ENCODE data around the gene ZEB1.

DNA sequence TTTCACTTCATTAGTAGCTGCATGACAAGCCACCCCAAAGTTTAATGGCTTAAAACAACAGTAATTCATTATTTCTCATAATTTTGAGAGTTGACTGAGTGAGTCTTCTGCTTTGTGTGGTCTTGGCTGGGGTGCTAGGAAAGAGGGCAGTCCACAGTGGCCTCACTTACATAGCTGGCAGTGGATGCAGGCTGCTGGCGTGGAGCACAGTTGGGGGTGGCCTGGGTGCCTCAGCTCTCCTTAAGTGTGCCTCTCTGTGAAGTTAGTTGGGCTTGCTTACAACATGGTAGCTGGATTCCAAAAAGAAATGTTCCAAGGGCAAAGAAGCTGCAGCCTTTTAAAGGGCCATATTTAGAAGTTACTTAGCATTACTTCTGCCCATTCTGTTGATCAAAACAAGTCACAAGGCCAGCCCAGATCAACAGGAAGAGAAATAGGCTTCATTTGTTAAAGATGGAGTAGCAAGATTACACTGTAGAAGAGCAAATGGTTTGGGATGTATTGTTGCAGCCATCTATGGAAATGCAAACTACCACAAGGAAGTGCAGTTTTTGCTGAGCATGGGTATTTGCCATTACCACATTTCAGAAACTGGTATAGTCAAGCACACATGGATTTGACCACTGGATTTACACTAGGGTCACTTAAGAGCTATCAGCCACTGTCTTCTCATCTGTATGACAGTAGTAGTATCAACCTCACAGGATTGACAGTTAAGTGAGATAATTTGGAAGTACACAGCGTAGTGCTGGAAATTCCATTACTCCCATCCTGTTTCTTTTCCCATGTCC lies 33.6 kb downstream of the ZEB1 start:
- TF ChIP-seq, protein P1, sequence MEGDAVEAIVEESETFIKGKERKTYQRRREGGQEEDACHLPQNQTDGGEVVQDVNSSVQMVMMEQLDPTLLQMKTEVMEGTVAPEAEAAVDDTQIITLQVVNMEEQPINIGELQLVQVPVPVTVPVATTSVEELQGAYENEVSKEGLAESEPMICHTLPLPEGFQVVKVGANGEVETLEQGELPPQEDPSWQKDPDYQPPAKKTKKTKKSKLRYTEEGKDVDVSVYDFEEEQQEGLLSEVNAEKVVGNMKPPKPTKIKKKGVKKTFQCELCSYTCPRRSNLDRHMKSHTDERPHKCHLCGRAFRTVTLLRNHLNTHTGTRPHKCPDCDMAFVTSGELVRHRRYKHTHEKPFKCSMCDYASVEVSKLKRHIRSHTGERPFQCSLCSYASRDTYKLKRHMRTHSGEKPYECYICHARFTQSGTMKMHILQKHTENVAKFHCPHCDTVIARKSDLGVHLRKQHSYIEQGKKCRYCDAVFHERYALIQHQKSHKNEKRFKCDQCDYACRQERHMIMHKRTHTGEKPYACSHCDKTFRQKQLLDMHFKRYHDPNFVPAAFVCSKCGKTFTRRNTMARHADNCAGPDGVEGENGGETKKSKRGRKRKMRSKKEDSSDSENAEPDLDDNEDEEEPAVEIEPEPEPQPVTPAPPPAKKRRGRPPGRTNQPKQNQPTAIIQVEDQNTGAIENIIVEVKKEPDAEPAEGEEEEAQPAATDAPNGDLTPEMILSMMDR (tag by site-specific recombination; IDR thresholded peaks at IDR 0.05): no peak
- TF ChIP-seq ZSCAN18 (tag by site-specific recombination; IDR thresholded peaks at IDR 0.05) (no peak), ZNF514 (tag by site-specific recombination; IDR thresholded peaks at IDR 0.05) (no peak), PRDM4 (tag by site-specific recombination; IDR thresholded peaks at IDR 0.05) (no peak), ZNF639 (tag by site-specific recombination; IDR thresholded peaks at IDR 0.05) (no peak), ZNF777 (tag by site-specific recombination; IDR thresholded peaks at IDR 0.05; ENCODE audit: borderline replicate concordance) (no peak), TRIM28 (IDR thresholded peaks at IDR 0.05; ENCODE audit: borderline replicate concordance, low read length) (no peak), ZBTB10 (tag by site-specific recombination; IDR thresholded peaks at IDR 0.05) (no peak), ZNF747 (tag by site-specific recombination; IDR thresholded peaks at IDR 0.05) (no peak), MZF1 (tag by site-specific recombination; IDR thresholded peaks at IDR 0.05; ENCODE audit: borderline replicate concordance) (no peak)

Data from HEK293 (cell line).